Suppressor macrophage (primary cell): ENCODE results near the gene MYLK4.

Source experiments
- DNase-seq, 4 experiments: peaks; one replicate each; pipeline ENCODE4 v3.0.0-alpha.2; 2020 to 2022

Gene MYLK4

GRCh38 chr6:2777249-2777648, 26.5 kb upstream of the MYLK4 start:
- no peak for DNase-seq

DNA sequence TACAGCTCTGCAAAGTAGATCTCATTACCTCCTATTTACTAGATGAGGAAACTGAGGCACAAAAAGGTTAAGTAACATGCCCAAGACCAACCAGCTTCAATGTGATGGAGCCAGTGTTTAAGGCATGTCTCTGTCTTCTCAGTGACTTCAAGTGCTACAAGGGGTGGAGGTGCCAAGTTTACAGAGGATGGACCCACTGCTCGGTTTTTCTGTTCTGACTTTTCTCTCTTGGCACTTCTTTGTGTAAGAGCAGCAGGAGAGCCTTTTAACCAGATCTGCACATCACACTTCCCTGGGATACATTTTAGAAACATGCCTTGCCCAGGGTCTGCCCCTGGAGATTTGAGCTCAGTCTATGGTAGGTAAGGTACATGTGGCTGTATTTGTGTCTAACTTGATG, 24.3 kb upstream of the MYLK4 start:
- DNase-seq, result no peak

DNA sequence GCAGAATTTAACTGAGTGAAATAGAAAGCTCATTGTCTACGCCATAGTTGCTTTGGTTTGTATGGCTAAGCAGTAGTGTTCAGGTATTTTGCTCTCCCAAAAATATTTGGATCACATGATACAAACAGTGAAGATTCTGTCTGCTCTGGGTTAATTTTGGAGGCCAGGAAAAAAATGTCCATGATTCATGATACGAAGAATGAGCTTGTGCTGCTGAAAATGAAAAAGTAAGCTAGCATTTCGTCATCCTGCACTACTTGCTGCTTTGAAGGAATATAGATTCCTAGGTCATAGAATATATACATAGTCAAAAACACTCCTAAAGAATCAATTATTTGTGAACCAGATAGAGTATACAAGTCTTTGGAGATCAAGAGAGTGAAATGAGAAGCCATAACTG, 22.7 kb upstream of the MYLK4 start:
- DNase-seq, result no peak

DNA sequence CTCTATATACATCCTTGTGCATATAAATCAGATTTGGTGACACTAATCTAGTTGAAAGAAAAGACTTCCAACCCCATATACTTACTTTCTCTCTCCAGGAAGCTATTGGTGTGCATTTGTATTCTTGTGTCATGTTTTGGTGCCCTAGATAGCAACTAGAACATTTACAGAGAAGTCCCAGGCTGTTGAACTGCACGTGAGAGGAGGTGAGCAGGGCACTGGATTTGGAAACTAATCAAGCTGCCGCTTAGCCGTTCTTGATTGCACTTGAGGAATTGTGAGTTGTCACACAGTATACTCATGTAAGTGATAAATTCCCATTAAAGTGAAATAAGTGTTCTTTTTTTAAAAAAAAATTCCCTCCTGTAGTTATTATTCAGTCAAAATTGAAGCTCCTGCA, 22.1 kb upstream of the MYLK4 start:
- no peak for DNase-seq

DNA sequence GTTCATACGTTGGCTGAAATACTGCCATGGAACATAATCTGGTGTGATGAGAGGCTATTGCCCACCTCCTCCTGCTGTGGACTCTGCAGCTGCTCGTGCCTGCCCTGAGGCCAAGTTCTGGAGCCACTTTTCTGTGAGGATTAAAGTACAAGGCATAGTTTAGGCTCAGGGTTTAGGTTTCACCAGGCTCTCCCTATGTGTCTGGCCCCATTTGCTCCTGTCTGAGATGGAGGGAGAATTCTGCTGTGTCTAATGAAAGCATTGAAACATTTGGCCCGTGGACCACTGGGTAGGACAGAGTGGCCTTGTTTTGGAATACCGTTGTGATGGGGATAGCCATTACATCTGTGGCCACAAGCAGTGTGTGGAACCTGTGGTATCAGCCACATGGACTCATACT, 20.4 kb upstream of the MYLK4 start:
- DNase-seq, result no peak

DNA sequence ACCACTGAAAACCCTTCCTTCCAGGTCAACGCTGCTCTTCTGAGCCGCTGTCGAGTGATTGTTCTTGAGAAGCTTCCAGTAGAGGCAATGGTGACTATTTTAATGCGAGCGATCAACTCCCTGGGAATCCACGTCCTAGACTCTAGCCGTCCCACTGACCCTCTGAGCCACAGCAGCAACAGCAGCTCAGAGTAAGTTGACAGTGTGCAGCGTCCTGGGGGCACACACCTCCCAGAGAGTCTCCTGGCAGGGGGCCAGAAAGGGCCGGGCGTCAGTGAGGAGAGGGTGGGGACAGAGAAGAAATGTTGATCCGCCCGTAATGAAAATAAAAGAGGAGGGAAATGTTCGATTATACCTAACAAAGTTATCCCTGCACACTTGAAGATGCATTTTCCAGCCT, 19.4 kb upstream of the MYLK4 start:
- peak in 1 of 4 experiments; percentile 14 for DNase-seq

- DNase-seq, result no peak
Measured at GRCh38 chr6:2768696-2769095, 18.0 kb upstream of the MYLK4 start.

DNA sequence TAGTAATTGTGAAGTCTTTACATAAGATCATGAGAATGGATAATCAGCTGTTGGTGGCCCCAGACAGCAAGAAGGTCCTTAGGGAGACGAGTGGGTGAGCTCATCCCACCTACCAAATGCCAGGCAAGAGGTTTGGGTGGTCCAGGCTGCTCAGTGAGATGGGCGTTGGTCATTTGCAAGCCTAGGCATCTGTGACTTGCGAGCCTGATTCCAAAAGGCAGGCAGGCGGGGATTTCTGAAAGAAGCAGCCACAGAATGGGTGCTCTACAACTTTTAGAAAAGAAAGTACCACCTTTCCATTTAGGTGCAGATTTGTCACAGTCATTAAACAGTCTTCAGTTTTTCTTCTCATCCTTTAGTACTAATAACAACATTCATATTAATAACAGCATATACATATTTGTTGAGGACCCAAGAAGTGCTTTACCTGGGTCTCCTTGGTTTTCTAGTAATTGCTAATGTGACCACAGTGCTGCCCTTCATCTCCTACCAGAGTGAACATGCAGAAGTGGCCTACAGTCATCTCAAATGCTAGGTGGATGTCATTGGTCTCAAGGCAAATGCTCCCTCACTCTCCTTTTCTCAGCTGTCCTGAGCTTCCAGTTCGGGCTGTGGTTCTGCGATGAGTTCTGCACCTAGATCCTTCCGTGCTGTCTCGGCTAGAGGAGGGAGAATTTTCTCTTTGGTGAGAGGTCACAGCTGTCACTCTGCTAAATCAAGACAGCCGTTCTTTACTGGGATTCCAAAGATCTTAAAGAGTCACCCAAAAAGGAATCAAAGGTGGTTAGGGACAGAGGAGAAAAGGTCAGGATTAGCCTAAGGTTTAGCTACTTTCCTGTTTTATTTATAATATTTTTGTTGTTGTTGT, 17.2 kb upstream of the MYLK4 start:
- no peak for DNase-seq

DNA sequence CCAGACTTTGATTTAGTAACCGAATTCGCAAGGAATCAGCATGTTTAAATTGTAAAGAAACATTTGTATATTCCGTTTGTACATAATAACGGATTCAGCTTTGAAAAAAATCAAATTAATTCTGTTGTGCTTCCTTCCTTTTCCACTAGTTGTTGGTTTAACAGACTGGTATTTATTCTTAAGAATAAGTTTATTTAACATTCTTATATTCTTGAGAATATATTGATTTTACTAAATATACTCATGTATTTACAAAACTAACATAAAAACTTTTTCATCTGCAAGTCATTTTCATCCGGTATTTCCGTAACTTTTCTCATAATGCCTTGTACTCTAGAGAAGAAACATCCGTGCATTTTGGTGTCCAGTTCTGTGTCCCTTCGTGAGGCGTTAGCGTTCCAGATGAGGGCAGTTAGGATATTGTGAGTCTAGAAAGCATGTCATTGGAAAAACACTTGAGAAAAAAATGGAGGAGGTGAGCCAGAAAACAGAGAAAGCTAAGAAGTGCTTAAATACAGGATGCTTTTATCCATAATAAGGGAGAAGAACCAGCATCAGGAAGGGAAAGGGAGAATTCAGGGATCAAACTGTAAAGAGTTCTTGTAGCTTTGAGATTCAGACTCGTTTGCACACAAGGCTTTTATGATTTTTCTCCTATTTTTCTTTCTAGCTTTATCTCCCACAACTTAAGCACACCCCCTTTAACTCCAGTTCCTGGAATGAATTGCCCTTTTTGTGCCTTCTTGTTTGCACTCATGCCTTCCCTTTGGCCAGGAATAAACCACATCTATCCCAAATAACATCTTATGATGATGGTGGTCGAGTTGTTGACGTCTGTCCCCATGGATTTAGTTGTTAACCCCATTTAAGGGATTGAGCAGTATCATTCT, 16.3 kb upstream of the MYLK4 start:
- DNase-seq, result no peak

DNA sequence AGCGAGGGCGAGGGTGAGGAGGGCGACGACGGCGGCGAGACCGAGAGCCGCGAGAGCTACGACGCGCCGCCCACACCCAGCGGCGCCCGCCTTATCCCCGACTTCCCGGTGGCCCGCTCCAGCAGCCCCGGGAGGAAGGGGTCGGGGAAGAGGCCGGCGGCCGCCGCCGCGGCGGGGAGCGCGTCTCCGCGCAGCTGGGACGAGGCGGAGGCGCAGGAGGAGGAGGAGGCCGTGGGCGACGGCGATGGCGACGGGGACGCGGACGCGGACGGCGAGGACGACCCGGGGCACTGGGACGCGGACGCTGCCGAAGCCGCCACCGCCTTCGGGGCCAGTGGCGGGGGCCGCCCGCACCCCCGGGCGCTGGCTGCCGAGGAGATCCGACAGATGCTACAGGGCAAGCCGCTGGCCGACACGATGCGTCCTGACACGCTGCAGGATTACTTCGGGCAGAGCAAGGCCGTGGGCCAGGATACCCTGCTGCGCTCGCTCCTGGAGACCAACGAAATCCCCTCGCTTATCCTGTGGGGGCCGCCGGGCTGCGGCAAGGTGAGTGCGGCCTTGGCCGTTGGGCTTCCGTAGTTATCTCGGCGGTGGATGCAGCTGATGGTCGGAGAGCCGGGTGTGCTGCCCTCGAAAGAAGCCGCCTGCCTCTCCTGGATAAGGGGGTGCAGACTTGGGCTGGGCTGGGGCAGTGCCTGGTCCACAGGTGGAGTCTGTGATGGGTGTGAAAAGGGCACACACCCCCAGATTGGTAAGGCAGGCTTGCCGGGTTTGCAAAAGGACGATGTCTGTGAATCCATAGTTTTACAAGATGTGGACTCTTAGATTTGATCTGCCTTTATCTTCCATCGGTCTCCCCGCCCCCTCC, 15.4 kb upstream of the MYLK4 start:
- peak; percentile 50 to 87 (median 75) for DNase-seq

DNA sequence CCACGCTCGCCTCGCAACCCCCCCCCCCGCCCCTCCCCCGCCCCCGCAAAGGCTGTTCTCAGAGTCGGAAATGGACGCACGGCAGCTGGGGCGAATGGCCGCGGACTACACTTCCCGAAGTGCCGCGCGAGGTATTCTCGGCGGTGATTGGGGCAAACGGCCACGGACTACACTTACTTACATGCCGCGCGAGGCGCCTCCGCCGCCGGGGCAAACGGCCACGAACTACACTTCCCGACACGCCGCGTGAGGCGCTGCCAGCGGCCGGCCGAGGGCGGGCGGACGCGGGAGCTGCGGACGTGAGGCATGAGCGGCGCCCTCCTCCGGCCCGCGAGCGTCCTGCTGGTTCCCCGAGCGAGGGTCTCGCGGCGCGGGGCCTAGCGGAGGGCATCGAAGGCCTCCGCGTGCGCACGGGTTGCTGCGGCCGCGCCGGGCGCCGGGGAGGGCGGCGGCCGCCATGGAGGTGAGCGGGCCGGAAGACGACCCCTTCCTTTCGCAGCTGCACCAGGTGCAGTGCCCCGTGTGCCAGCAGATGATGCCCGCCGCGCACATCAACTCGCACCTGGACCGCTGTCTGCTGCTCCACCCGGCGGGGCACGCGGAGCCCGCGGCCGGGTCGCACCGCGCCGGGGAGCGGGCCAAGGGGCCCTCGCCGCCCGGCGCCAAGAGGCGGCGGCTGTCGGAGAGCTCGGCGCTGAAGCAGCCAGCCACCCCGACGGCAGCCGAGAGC, 14.6 kb upstream of the MYLK4 start, which contains the start of gene WRNIP1:
Gene WRNIP1, plus strand, starts transcription at position 228 of the 730 bp plus-strand sequence. Its CDS starts 230 bp downstream, at position 458.
- DNase-seq, result peak; percentile 99 to 100 (median 100)

GRCh38 chr6:2764610-2765165, 14.0 kb upstream of the MYLK4 start:
- peak; percentile 69 to 78 (median 74) for DNase-seq

DNA sequence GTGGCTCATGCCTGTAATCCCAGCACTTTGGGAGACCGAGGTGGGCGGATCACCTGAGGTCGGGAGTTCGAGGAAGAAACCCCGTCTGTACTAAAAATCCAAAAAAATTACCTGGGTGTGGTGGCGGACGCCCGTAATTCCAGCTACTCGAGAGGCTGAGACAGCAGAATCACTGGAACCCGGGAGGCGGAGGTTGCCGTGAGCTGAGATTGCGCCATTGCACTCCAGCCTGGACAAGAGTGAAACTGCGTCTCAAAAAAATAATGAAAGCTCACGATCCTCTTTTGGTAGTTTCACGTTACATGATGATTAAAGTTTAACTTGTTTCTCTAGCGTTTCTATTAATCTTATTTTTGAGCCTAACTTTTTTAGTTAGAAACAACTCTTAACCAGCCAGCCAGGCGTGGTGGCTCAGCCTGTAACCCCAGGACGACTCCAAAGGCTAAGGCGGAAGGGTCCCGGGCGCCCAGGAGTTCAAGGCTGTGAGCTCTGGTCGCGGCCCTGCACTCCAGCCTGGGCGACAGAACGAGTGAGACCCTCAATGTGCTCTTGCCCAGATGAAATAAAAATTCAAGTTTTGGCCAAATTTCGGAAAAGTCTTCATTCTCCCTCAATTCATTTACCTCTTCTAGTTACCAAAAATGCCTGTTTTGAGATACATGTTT, 13.3 kb upstream of the MYLK4 start:
- DNase-seq, result peak in 1 of 4 experiments; percentile 29

DNA sequence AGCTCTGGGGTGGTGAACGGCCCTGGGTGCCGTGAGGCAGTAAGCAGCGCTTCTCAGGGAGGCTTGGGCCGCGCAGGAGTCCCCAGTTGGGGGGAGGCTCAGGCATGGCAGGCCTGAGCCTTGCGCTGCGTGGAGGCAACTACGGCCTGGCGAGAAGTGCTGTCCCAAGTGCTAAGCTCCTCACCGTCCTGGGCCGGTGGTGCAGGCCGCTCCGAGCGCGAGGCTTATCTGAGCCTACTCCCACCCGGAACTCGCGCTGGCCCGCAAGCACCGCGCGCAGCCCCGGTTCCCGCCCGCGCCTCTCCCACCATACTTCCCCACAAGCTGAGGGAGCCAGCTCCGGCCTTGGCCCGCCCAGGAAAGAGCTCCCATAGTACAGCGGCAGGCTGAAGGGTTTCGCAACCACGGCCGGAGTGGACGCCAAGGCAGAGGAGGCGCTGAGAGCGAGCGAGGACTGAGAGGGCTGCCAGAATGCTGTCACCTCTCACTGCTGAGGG, 12.7 kb upstream of the MYLK4 start:
- peak in 3 of 4 experiments; percentile 39 to 75 (median 43) for DNase-seq

DNA sequence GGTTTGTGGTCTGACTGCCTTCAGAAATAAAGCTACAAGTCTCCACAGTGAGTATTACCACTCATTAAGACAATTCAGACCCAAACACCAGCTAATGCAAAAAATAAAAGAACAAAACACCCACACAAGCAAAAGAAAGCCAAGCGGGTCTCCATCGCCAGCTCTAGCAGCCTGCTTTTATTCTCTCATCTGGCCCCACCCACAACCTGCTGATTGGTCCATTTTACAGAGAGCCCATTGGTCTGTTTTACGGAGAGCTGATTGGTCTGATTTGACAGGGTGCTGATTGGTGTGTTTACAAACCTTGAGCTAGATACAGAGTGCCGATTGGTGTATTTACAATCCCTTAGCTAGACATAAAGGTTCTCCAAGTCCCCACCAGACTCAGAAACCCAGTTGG, 12.1 kb upstream of the MYLK4 start:
- peak in 2 of 4 experiments; percentile 21 to 49 for DNase-seq

DNA sequence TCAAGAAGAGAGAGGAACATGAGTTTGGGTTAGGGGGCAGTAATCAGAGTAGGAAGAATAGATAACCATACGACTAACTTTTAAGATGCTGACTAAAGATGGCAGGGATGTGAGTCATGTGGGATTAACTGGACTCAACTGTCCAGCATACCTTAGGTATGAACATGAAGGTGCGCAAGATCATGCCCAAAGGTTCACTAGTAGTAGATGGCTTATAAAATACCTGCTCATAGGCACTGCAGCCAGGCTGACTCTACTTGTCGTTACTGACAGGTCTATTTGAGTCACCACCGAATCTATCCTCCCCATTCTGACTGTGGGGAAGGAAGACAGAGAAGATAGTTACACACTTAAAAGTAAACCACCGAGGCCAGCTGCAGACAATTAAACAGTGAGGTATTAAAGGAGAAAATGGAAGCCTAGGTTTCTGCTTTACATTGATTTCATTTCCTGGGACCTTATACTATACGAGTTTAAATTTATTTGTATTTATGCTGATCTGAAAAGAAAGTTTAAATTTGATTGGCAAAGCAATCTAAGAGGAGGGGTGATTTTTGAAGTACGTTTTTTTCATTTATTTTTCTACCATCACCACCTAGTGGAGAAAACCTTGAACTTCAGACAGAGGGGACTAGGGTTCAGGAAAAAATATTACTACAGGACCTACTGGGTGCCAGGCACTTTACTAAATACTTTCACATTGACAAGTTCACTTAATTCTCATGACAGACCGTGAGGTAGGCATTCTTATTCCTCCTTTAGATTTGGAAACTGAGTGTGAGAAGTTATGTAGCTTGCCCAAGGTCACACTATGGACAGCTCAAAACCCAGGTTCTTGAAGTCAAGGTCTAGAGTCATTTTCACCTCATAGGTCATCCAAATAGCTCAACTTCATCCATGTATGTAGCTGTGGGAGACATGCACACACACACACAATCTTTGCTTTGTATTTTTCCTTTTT, 10.4 kb upstream of the MYLK4 start:
- DNase-seq, result peak in 3 of 4 experiments; percentile 35 to 55 (median 45)

- no peak for DNase-seq
Measured at GRCh38 chr6:2758980-2759379, 8.3 kb upstream of the MYLK4 start.

DNA sequence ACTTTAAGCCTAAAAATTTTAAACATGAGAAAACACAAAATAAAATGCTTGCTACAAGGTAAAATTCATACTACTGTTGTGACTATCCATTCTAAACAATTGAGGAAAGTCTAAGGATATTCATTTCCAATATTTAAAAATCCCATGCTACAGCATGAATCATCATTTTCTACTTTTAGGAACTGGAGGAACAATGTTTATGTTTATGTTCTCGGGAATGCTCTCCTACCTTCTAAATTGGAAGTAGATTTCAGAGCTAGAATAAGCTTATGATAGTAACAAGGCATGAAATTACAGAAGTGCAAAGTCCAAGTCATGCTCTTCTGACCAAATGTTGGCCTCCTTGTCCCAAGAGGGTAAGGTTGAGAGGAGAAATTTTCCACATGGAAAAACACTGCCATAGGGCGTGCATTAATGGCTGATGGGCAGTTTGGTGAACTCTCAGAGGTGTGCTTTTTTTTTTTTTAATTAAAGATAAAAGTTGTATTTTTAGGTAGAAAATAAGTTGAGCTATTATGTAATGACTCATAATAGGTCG, 6.0 kb upstream of the MYLK4 start:
- peak in 2 of 4 experiments; percentile 27 to 48 for DNase-seq

- peak; percentile 42 to 83 (median 74) for DNase-seq
Measured at GRCh38 chr6:2756241-2756640, 5.5 kb upstream of the MYLK4 start.
